Fibroblast of lung (primary cell): Measurements from ENCODE around the gene DAD1. TPM values are rescaled to one million over a fixed set of nuclear protein-coding genes. Genes with fewer than 3 reads are reported as not detected.

Source experiments
- DNase-seq, 2 donors: peaks; one replicate each; pipeline versions ENCODE4 v3.0.0 to v3.0.0-alpha.2; 2010; ENCODE audit warnings: low read depth in 2 of 2
- H2AFZ ChIP-seq: 2 replicates; pipeline ENCODE4 v1.5.1; 2012; ENCODE audit warnings: low read length, control low read depth, inconsistent platforms
- H3K27ac ChIP-seq: 2 replicates; pipeline ENCODE4 v1.5.1; 2011; ENCODE audit warnings: low read length, control low read depth; ENCODE audit not compliant: insufficient read depth
- H3K27me3 ChIP-seq: 2 replicates; pipeline ENCODE4 v1.5.1; 2011; ENCODE audit warnings: mild to moderate bottlenecking, low read length; ENCODE audit not compliant: control insufficient read depth, insufficient read depth
- H3K36me3 ChIP-seq: 2 replicates; pipeline ENCODE4 v1.5.1; 2011; ENCODE audit warnings: low read length; ENCODE audit not compliant: control insufficient read depth, insufficient read depth
- H3K4me1 ChIP-seq: 2 replicates; pipeline ENCODE4 v1.5.1; 2011; ENCODE audit warnings: low read length; ENCODE audit not compliant: control insufficient read depth, insufficient read depth; ENCODE audit errors: extremely low read depth
- H3K4me2 ChIP-seq: 2 replicates; pipeline ENCODE4 v1.5.1; 2011; ENCODE audit warnings: low read length, control low read depth; ENCODE audit not compliant: insufficient read depth; ENCODE audit errors: extremely low read depth
- H3K4me3 ChIP-seq, 4 experiments: fragments of 200-600 bp in 1 of 4; sonication (generic) in 1 of 4; replicated peaks in 1 of 4; 2 replicates each; pipeline ENCODE4 v1.5.1; 2011 to 2016; ENCODE audit warnings: low read length in 4 of 4, low read depth in 3 of 4, mild to moderate bottlenecking in 3 of 4, control low read depth in 2 of 4, inconsistent platforms in 1 of 4, mixed read lengths in 1 of 4; ENCODE audit not compliant: insufficient read depth in 1 of 4; ENCODE audit errors: control extremely low read depth in 1 of 4
- H3K79me2 ChIP-seq: 2 replicates; pipeline ENCODE4 v1.5.1; 2012; ENCODE audit warnings: mild to moderate bottlenecking, low read length, inconsistent platforms; ENCODE audit not compliant: control insufficient read depth, insufficient read depth
- H3K9ac ChIP-seq: 2 replicates; pipeline ENCODE4 v1.5.1; 2011; ENCODE audit warnings: mild to moderate bottlenecking, low read length, control low read depth; ENCODE audit not compliant: insufficient read depth
- H3K9me3 ChIP-seq: 2 replicates; pipeline ENCODE4 v1.5.1; 2012; ENCODE audit warnings: low read depth, low read length; ENCODE audit not compliant: control insufficient read depth, insufficient read depth
- H4K20me1 ChIP-seq: 2 replicates; pipeline ENCODE4 v1.5.1; 2011; ENCODE audit warnings: low read length; ENCODE audit not compliant: control insufficient read depth, insufficient read depth; ENCODE audit errors: extremely low read depth
- CTCF ChIP-seq, 2 donors: IDR thresholded peaks in 1 of 2; conservative IDR thresholded peaks in 1 of 2; 1 replicate in 1 of 2; 2 replicates in 1 of 2; pipeline ENCODE4 v1.5.1; 2011 to 2012; ENCODE audit warnings: low read length in 2 of 2, control low read depth in 1 of 2, inconsistent platforms in 1 of 2, low read depth in 1 of 2, mild to moderate bottlenecking in 1 of 2
- EZH2 ChIP-seq: IDR thresholded peaks from 2 replicates; pipeline ENCODE4 v1.5.1; 2012; ENCODE audit warnings: low read length, control low read depth, mild to moderate bottlenecking; ENCODE audit errors: missing control alignments
- polyA plus RNA-seq, 2 donors: library from polyadenylated mRNA; depleted of rRNA in 1 of 2; stranded (reverse) in 1 of 2; unstranded in 1 of 2; fragments of >200 nt; gene quantifications; 2 replicates each; pipeline ENCODE4 v1.2.1, GENCODE V29; 2011 to 2012; ENCODE audit warnings: missing spikeins in 1 of 2
- total RNA-seq: library from RNA; depleted of rRNA; stranded (reverse); fragments of >200 nt; gene quantifications from 2 replicates; pipeline ENCODE4 v1.2.1, GENCODE V29; 2014

Gene DAD1
- total and polyA plus RNA-seq, 2 donors (not counting 1 experiment from before 2014, with no cell fraction given), result 249 to 623 TPM

GRCh38 chr14:22542360-22542759 lies 46.7 kb downstream of the DAD1 start:
- Histone ChIP-seq H3K9ac (no peak overlapping the region), H3K4me1 (peaks cover 14% of the 10 kb centered on the region), H3K4me3 (no peak overlapping the region), H3K79me2 (no peaks in the 10 kb centered on the region), H2AFZ (no peak overlapping the region), H3K27me3 (no peaks in the 10 kb centered on the region), H3K36me3 (no peaks in the 10 kb centered on the region), H3K27ac (no peak overlapping the region), H4K20me1 (no peaks in the 10 kb centered on the region), H3K9me3 (no peaks in the 10 kb centered on the region), H3K4me2 (no peak overlapping the region)
- TF ChIP-seq CTCF (conservative IDR thresholded peaks at IDR 0.05 in 1 of 2, IDR thresholded peaks at IDR 0.05 in 1 of 2; ENCODE audit: low read depth in 1 of 2, low read length in 2 of 2) (no peak), EZH2 (no peak)
- DNase-seq, result no peak

- TF ChIP-seq CTCF (conservative IDR thresholded peaks at IDR 0.05 in 1 of 2, IDR thresholded peaks at IDR 0.05 in 1 of 2; ENCODE audit: low read depth in 1 of 2, low read length in 2 of 2), result no peak
- TF ChIP-seq EZH2, result no peak
- no peak overlapping the region for H3K27ac ChIP-seq
- H3K4me1 ChIP-seq, result peaks cover 17% of the 10 kb centered on the region
These were observed 47.3 kb downstream of the DAD1 start for GRCh38 chr14:22541721-22542120.

GRCh38 chr14:22540811-22541360 lies 48.1 kb downstream of the DAD1 start:
- H3K4me1 ChIP-seq, result peaks cover 10% of the 10 kb centered on the region
- no peak overlapping the region for H3K4me3 ChIP-seq
- no peaks in the 10 kb centered on the region for H3K27me3 ChIP-seq
- DNase-seq, result no peak
- H3K79me2 ChIP-seq, result no peaks in the 10 kb centered on the region
- H3K36me3 ChIP-seq, result no peaks in the 10 kb centered on the region
- no peak overlapping the region for H3K4me2 ChIP-seq
- H3K9ac ChIP-seq, result no peak overlapping the region
- H3K9me3 ChIP-seq, result no peaks in the 10 kb centered on the region
- H4K20me1 ChIP-seq, result no peaks in the 10 kb centered on the region
- H3K27ac ChIP-seq, result no peak overlapping the region
- TF ChIP-seq EZH2 (no peak), CTCF (conservative IDR thresholded peaks at IDR 0.05 in 1 of 2, IDR thresholded peaks at IDR 0.05 in 1 of 2; ENCODE audit: low read depth in 1 of 2, low read length in 2 of 2) (no peak)
- H2AFZ ChIP-seq, result no peak overlapping the region

More at GRCh38 chr14:22541721-22542120, 47.3 kb downstream of the DAD1 start:
- no peaks in the 10 kb centered on the region for H3K9me3 ChIP-seq
- H3K9ac ChIP-seq, result no peak overlapping the region
- DNase-seq, result no peak
- no peak overlapping the region for H3K4me2 ChIP-seq
- no peak overlapping the region for H2AFZ ChIP-seq
- no peak overlapping the region for H3K4me3 ChIP-seq
- no peaks in the 10 kb centered on the region for H3K36me3 ChIP-seq
- no peaks in the 10 kb centered on the region for H3K27me3 ChIP-seq
- no peaks in the 10 kb centered on the region for H3K79me2 ChIP-seq
- no peaks in the 10 kb centered on the region for H4K20me1 ChIP-seq
